PC-3 (cell line): ENCODE data around the gene KDM3B. TPM values are rescaled to one million over a fixed set of nuclear protein-coding genes. Genes with fewer than 3 reads are reported as not detected.

Source experiments
- ATAC-seq: fragments of 200-7000 bp; cut with Tn5 transposase; 2 replicates; pipeline ENCODE4 v1.9.1; 2020; ENCODE audit warnings: mild to moderate bottlenecking, moderate library complexity
- BruUV-seq: library from RNA; stranded (reverse); fragments of 400-500 nt; replicated peaks from 2 replicates; lab custom pipeline; 2021; lab: Mats Ljungman, UMichigan
- CTCF ChIA-PET: fragments of 300-600 bp; sonication (Branson Sonifier 250); formaldehyde crosslinking; loops from one replicate; lab custom pipeline; 2022; ENCODE audit warnings: antibody characterized with exemption; lab: Charles Lee
- POLR2A ChIA-PET: fragments of 300-600 bp; sonication (Branson Sonifier 250); formaldehyde crosslinking; loops from one replicate; lab custom pipeline; 2022; ENCODE audit warnings: antibody characterized with exemption; ENCODE audit not compliant: unreplicated experiment; lab: Charles Lee
- DNase-seq: peaks from one replicate; pipeline ENCODE4 v3.0.0-alpha.2; 2015
- H2AFZ ChIP-seq: fragments of 300-600 bp; sonication (generic); 2 replicates; pipeline ENCODE4 v1.6.0; 2016; ENCODE audit warnings: antibody characterized with exemption, low read length
- H3F3A ChIP-seq: fragments of 300-600 bp; sonication (generic); one replicate; pipeline ENCODE4 v1.6.0; 2017; ENCODE audit warnings: antibody characterized with exemption, low read length, control low read depth, mild to moderate bottlenecking; ENCODE audit not compliant: unreplicated experiment
- H3K27ac ChIP-seq: fragments of 300-600 bp; sonication (generic); 2 replicates; pipeline ENCODE4 v1.5.1; 2016; ENCODE audit warnings: mild to moderate bottlenecking, low read length
- H3K27me3 ChIP-seq: fragments of 300-600 bp; sonication (generic); 2 replicates; pipeline ENCODE4 v1.6.1; 2016; ENCODE audit warnings: low read length, mixed read lengths
- H3K36me3 ChIP-seq: fragments of 300-600 bp; sonication (generic); 2 replicates; pipeline ENCODE4 v1.6.1; 2016; ENCODE audit warnings: low read depth, mixed run types, low read length, mixed read lengths
- H3K4me1 ChIP-seq: fragments of 300-600 bp; sonication (generic); 2 replicates; pipeline ENCODE4 v1.5.1; 2016; ENCODE audit warnings: low read length; ENCODE audit not compliant: insufficient read depth
- H3K4me2 ChIP-seq: fragments of 300-600 bp; sonication (generic); 2 replicates; pipeline ENCODE4 v1.6.0; 2016; ENCODE audit warnings: low read length
- H3K4me3 ChIP-seq: fragments of 300-600 bp; sonication (generic); 2 replicates; pipeline ENCODE4 v1.5.1; 2016; ENCODE audit warnings: mild to moderate bottlenecking, low read length, mixed read lengths
- H3K79me2 ChIP-seq: fragments of 300-600 bp; sonication (generic); 2 replicates; pipeline ENCODE4 v1.6.1; 2017; ENCODE audit warnings: low read length, mixed read lengths
- H3K9ac ChIP-seq: fragments of 300-600 bp; sonication (generic); 2 replicates; pipeline ENCODE4 v1.6.0; 2016; ENCODE audit warnings: mild to moderate bottlenecking, low read length
- H3K9me2 ChIP-seq: fragments of 300-600 bp; sonication (generic); replicated peaks from 2 replicates; pipeline ENCODE4 v1.6.1; 2016; ENCODE audit warnings: mixed run types, low read length, mixed read lengths
- H3K9me3 ChIP-seq: fragments of 300-600 bp; sonication (generic); 2 replicates; pipeline ENCODE4 v1.6.1; 2016; ENCODE audit warnings: low read length, mixed read lengths
- H4K20me1 ChIP-seq: fragments of 300-600 bp; sonication (generic); 2 replicates; pipeline ENCODE4 v1.6.1; 2016; ENCODE audit warnings: low read length, mixed read lengths
- EZH2 ChIP-seq: fragments of 300-600 bp; sonication (generic); IDR thresholded peaks from one replicate; pipeline ENCODE4 v1.6.1; 2017; ENCODE audit warnings: antibody characterized with exemption, mild to moderate bottlenecking, low read length; ENCODE audit not compliant: unreplicated experiment
- EZH2phosphoT487 ChIP-seq: fragments of 300-600 bp; sonication (generic); IDR thresholded peaks from 2 replicates; pipeline ENCODE4 v1.6.1; 2018; ENCODE audit warnings: mild to moderate bottlenecking, antibody characterized with exemption, low read length, borderline replicate concordance
- intact Hi-C: fragments of 100-400 bp; cut with micrococcal nuclease; formaldehyde crosslinking; loops from 2 replicates; pipeline ENCODE4 v1.9.0; 2023
- total RNA-seq: library from RNA; depleted of rRNA; stranded (reverse); fragments of >200 nt; gene quantifications from 2 replicates; pipeline ENCODE4 v1.2.3, GENCODE V29; 2014
- TF ChIP-seq, protein P1 (sequence below): fragments of 300-600 bp; sonication (generic); conservative IDR thresholded peaks from 2 replicates; pipeline ENCODE4 v1.5.1; 2017; ENCODE audit warnings: antibody characterized with exemption, low read depth, mild to moderate bottlenecking, low read length

Gene KDM3B
- total RNA-seq, 1 experiment from 2014 or later: 21.7 TPM

DNA sequence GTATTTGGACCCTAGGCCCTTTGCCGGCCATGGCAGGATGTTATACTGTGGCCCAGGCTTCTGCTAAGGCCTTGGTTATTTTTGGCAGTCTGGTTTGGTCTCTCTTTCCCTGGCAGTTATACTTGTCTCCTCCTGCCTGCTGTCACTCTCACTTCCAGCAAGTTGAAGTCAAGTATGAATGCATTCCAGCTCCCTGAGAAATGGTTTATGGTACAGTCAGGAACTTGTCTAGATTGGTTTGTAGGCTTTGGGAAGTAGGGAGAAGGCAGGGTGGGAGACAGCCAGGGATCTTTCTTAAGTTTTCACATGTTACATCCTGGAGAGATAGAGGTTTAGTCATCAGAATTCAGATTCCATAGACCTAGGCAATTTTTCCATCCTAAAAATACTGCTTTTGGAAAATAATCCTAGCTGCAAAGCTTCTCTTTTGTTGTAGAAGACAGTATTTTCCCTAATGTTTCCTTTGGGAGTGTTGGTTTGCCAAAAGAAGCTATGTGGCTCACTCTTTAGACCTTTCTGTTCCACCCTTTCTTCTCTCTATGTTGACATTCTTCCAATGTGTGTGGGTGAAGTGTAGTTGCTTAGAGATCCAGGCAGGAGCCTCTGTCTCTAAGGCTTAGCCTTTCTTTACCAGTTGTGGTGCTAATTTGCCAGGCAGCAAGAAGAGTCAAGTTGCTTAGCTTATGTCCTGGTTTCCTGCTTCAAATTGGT is 2.5 kb upstream of the KDM3B start:
- no peak overlapping the region for H3K4me2 ChIP-seq
- H3K9me2 ChIP-seq: no peaks in the 10 kb centered on the region
- ATAC-seq: no peak
- H3K27ac ChIP-seq: no peak overlapping the region
- intact Hi-C loops: no loop called here
- H3K27me3 ChIP-seq: no peaks in the 10 kb centered on the region
- peaks cover 9% of the 10 kb centered on the region for H3K4me1 ChIP-seq
- TF ChIP-seq EZH2 (no peak), EZH2phosphoT487 (no peak)
- TF ChIP-seq, protein P1, sequence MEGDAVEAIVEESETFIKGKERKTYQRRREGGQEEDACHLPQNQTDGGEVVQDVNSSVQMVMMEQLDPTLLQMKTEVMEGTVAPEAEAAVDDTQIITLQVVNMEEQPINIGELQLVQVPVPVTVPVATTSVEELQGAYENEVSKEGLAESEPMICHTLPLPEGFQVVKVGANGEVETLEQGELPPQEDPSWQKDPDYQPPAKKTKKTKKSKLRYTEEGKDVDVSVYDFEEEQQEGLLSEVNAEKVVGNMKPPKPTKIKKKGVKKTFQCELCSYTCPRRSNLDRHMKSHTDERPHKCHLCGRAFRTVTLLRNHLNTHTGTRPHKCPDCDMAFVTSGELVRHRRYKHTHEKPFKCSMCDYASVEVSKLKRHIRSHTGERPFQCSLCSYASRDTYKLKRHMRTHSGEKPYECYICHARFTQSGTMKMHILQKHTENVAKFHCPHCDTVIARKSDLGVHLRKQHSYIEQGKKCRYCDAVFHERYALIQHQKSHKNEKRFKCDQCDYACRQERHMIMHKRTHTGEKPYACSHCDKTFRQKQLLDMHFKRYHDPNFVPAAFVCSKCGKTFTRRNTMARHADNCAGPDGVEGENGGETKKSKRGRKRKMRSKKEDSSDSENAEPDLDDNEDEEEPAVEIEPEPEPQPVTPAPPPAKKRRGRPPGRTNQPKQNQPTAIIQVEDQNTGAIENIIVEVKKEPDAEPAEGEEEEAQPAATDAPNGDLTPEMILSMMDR: no peak
- no peak overlapping the region for H3K4me3 ChIP-seq
- ChIA-PET CTCF (interaction anchor here (1.1 kb wide), 1 partner anchor 18 kb away, joined by 4 read pairs; the partner anchor contains the start of gene CDC25C), POLR2A (interaction anchor here (0.7 kb wide), 1 partner anchor 108 kb away, joined by 3 read pairs; no protein-coding TSS in a partner anchor)
- H4K20me1 ChIP-seq: peaks cover 9% of the 10 kb centered on the region; the same call in 1 of the 2 replicates
- no peak overlapping the region for H3K9ac ChIP-seq
- no peaks in the 10 kb centered on the region for H3F3A ChIP-seq
- no TSS peak for BruUV-seq
- peaks cover 23% of the 10 kb centered on the region for H3K36me3 ChIP-seq
- H2AFZ ChIP-seq: no peak overlapping the region
- peaks cover 21% of the 10 kb centered on the region for H3K79me2 ChIP-seq
- no peak for DNase-seq
- no peaks in the 10 kb centered on the region; the same call in 1 of the 2 replicates for H3K9me3 ChIP-seq

DNA sequence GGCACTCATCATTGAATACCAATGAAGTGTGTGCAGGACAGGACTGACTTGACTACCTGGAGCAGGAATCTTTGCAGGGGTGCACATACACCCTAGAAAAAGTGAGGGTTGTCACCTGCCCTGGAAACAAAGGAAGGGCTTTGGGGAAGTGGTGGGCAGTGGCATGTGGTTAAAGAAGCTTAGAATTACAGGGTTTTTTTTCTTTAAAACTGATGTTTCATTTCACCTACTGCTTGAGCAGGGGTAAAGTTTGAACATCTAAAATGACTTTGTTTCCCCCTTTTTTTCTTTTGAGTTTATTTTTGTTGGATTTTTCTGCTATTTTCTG is 2.0 kb upstream of the KDM3B start:
- H3K4me1 ChIP-seq: peaks cover 9% of the 10 kb centered on the region
- no peaks in the 10 kb centered on the region for H3F3A ChIP-seq
- no peaks in the 10 kb centered on the region; the same call in 1 of the 2 replicates for H3K9me3 ChIP-seq
- H3K27me3 ChIP-seq: no peaks in the 10 kb centered on the region
- no TSS peak for BruUV-seq
- H4K20me1 ChIP-seq: peaks cover 9% of the 10 kb centered on the region; the same call in 1 of the 2 replicates
- H3K9ac ChIP-seq: no peak overlapping the region
- no peak overlapping the region for H3K4me3 ChIP-seq
- intact Hi-C loops: no loop called here
- DNase-seq: no peak
- no peak overlapping the region for H3K27ac ChIP-seq
- no peak for ATAC-seq
- POLR2A ChIA-PET: interaction anchor here (0.7 kb wide), 1 partner anchor 107 kb away, joined by 3 read pairs; no protein-coding TSS in a partner anchor
- CTCF ChIA-PET: interaction anchor here (0.6 to 1.1 kb wide), 2 partner anchors 19 to 58 kb away, joined by 3 to 4 read pairs; partner anchors contain the start of gene CDC25C
- H3K9me2 ChIP-seq: no peaks in the 10 kb centered on the region
- no peak overlapping the region for H3K4me2 ChIP-seq
- peaks cover 26% of the 10 kb centered on the region for H3K79me2 ChIP-seq
- H2AFZ ChIP-seq: no peak overlapping the region
- peaks cover 21% of the 10 kb centered on the region for H3K36me3 ChIP-seq
- no peak for TF ChIP-seq EZH2phosphoT487
- no peak for TF ChIP-seq EZH2
- TF ChIP-seq, protein P1: no peak
